Adrenal gland (tissue), 5 donors: ENCODE results near the gene ADARB2.

Experiments
- CTCF ChIP-seq, 6 experiments: fragments of 450-650 bp in 4 of 6; fragments of 200-600 bp in 2 of 6; sonication (generic) in 1 of 6; IDR thresholded peaks; 1 replicate in 5 of 6; 2 replicates in 1 of 6; pipeline versions ENCODE4 v1.5.1 to v1.8.0; 2016 to 2021; ENCODE audit warnings: antibody characterized with exemption in 6 of 6, mild to moderate bottlenecking in 2 of 6, moderate library complexity in 1 of 6
- POLR2A ChIP-seq, 2 donors: fragments of 450-650 bp; IDR thresholded peaks; one replicate each; pipeline ENCODE4 v1.6.1; 2017; ENCODE audit warnings: antibody characterized with exemption in 2 of 2, mild to moderate bottlenecking in 2 of 2, moderate library complexity in 1 of 2
- donor health status: DM: no; HTN: no; CAD: no.

GRCh38 chr10:1581189-1581588 lies 156.1 kb downstream of the ADARB2 start:
- TF ChIP-seq CTCF (IDR thresholded peaks at IDR 0.05) (no peak), POLR2A (IDR thresholded peaks at IDR 0.05) (no peak)
